ENCODE results near the gene GRPR.

DNA sequence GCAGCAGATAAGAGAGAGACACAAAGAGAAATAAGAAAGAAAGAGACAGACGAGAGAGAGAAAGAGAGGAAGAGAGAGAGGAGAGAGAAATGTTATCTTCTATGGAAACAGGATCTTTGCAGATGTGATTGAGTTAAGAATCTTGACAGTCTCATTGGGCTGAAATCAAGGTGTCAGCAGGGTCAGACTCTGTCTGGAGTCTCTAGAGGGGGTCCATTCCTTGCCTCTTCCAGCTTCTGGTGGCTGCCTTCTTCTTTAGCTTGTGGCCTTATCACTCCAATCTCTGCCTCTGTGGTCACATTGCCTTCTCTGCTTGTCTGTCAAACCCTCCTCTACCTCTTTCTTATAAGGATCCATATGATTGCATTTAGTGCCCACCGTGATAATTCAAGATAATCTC, 21.8 kb upstream of the GRPR start:
- TF ChIP-seq, protein P1, sequence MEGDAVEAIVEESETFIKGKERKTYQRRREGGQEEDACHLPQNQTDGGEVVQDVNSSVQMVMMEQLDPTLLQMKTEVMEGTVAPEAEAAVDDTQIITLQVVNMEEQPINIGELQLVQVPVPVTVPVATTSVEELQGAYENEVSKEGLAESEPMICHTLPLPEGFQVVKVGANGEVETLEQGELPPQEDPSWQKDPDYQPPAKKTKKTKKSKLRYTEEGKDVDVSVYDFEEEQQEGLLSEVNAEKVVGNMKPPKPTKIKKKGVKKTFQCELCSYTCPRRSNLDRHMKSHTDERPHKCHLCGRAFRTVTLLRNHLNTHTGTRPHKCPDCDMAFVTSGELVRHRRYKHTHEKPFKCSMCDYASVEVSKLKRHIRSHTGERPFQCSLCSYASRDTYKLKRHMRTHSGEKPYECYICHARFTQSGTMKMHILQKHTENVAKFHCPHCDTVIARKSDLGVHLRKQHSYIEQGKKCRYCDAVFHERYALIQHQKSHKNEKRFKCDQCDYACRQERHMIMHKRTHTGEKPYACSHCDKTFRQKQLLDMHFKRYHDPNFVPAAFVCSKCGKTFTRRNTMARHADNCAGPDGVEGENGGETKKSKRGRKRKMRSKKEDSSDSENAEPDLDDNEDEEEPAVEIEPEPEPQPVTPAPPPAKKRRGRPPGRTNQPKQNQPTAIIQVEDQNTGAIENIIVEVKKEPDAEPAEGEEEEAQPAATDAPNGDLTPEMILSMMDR (IDR thresholded peaks at IDR 0.05), result no peak
- TF ChIP-seq POLR2A (IDR thresholded peaks at IDR 0.05), result no peak

Data from Peyer's patch (tissue), 4 donors.